Fibroblast of villous mesenchyme (primary cell): ENCODE data around the gene DPM1. TPM values are rescaled to one million over a fixed set of nuclear protein-coding genes. Genes with fewer than 3 reads are reported as not detected.

Experiments used
- DNase-seq: peaks from one replicate; pipeline ENCODE4 v3.0.0-alpha.2; 2010; ENCODE audit warnings: low read depth
- H3K4me3 ChIP-seq: 2 replicates; pipeline ENCODE4 v1.5.1; 2011; ENCODE audit warnings: low read depth, mild to moderate bottlenecking, low read length
- total RNA-seq: library from RNA; depleted of rRNA; stranded (reverse); fragments of >200 nt; gene quantifications from 2 replicates; pipeline ENCODE4 v1.2.3, GENCODE V29; 2012
- TF ChIP-seq, protein P1 (sequence below): IDR thresholded peaks from 2 replicates; pipeline ENCODE4 v1.5.1; 2012; ENCODE audit warnings: low read depth, mild to moderate bottlenecking, low read length; ENCODE audit not compliant: insufficient read depth

DPM1 gene
- total RNA-seq, 1 donor: 62.6 TPM

DNA sequence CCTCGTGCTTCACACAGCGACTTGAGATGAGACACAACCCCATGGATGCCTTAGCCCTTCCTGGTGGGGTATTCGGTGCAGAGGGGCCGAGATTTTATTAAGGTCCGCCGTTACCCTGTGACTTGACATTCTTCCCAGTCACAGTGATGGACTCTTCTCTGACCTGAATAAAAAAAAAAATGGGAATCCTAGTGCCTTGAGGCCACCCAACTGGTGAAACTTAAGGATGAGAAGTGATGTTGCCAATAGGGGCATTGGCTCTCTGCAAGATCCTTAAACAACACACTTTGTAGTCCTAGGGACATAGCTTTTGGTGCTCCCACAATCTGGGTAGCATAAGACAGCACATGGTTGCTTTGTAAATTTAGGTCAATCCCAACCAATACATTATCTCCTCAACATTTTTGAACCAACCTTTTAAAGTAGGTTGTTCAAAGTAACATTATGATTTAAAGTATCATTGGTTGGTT is 26.3 kb downstream of the DPM1 start:
- TF ChIP-seq, protein P1, sequence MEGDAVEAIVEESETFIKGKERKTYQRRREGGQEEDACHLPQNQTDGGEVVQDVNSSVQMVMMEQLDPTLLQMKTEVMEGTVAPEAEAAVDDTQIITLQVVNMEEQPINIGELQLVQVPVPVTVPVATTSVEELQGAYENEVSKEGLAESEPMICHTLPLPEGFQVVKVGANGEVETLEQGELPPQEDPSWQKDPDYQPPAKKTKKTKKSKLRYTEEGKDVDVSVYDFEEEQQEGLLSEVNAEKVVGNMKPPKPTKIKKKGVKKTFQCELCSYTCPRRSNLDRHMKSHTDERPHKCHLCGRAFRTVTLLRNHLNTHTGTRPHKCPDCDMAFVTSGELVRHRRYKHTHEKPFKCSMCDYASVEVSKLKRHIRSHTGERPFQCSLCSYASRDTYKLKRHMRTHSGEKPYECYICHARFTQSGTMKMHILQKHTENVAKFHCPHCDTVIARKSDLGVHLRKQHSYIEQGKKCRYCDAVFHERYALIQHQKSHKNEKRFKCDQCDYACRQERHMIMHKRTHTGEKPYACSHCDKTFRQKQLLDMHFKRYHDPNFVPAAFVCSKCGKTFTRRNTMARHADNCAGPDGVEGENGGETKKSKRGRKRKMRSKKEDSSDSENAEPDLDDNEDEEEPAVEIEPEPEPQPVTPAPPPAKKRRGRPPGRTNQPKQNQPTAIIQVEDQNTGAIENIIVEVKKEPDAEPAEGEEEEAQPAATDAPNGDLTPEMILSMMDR: no peak
- peak overlapping the region; percentile 91 for H3K4me3 ChIP-seq
- DNase-seq: no peak

DNA sequence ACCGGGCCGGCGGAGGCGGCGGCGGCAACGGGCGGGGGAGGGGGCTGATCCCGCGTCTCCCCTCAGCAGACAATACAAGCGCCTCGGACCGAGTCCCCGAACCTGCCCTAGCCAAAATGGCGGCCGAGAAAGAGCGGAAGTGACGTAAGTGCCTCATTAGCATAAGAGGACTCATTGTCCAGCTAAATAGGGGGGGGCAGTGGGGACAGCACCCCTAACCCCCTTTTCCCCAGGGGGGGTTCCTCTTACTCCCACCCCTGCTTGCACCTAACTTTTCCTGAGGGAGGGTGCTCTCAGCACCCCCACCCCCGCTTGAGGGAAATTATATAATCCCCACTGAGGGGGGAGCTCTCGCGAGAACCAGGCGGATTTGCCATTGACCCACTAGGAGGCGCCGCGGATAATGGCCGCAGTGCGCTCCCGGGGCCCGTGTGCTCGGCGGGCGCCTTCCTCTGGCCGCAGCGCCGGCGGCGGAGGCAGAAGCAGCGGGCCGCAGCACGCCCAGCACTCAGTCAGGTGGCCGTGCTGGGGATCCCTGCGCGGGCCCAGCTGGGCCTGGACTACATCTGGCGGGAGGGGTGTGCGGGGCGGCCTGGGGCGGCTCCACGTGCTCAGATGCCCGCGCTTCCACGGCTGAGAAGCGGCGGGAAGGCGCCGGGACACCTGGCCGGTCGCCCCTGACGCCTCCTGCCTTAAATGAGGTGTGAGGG is 26.9 kb downstream of the DPM1 start, which contains the start of gene ADNP:
Gene ADNP, minus strand, starts transcription at position 132 of the 710 bp plus-strand sequence. CDS start 27,441 bp downstream, outside the sequence.
- TF ChIP-seq, protein P1: peak; percentile 56
- peak; percentile 96 for DNase-seq
- peak within 1 kb of the TSS; percentile 91 for H3K4me3 ChIP-seq

DNA sequence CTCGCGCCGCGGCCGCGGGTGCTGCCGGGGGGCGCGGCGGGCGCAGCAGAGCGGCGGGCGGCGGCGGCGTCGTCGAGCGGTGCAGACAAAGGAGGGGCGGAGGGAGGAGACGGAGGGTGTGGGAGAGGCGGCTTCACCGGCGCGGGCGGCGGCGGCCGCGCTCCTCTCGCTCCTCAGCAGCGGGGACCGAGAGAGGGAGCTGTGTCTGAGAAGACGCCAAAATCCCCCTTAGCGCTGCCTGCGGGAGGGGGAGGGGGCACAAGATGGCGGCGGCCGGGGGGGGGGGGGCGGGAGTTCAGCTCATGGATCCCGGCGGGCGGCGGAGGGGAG is 27.4 kb downstream of the DPM1 start:
- no peak for DNase-seq
- peak overlapping the region; percentile 91 for H3K4me3 ChIP-seq
- TF ChIP-seq, protein P1: no peak

DNA sequence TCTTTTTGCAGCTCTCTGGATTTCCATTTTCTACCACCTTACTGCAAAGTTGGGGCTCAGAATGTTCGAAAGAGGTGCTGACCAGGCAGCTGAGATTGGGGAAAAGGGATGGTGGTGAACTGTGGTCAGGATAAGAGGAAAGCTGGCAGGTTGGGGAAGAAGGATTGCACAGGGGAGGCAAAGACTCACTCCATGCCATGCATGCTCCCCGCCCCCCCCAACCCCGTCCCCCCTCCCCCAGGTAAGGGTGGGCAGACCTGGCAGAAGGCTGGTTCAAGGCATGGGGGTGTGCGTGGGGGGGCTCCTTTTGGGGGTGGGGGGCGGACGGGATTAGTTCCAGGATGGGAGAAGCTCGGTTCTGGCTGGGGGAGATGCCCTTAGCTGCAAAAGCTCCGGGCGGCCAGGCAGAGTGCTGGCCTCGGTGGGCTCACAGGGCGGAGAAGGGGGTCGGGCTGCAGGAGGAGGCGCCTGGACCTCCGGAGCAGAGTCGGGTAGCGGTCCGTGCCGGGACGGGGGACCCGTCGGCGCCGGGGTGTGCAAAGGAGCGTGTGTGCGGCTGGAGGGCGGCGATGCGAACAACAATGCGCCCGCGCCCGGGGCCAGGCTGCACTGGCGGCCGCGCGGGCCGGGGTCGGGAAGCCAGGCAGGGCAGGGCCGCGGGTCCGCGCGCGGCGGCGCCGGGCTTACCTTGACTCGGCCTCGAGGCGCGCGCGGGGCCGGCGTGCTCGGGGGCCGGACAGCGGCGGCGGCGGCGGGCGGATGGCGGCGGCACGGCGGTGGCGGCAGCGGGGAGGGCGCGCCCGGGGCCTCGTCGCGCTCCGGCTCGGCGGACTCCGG is 28.0 kb downstream of the DPM1 start:
- H3K4me3 ChIP-seq: peak overlapping the region; percentile 91
- TF ChIP-seq, protein P1: no peak
- no peak for DNase-seq

DNA sequence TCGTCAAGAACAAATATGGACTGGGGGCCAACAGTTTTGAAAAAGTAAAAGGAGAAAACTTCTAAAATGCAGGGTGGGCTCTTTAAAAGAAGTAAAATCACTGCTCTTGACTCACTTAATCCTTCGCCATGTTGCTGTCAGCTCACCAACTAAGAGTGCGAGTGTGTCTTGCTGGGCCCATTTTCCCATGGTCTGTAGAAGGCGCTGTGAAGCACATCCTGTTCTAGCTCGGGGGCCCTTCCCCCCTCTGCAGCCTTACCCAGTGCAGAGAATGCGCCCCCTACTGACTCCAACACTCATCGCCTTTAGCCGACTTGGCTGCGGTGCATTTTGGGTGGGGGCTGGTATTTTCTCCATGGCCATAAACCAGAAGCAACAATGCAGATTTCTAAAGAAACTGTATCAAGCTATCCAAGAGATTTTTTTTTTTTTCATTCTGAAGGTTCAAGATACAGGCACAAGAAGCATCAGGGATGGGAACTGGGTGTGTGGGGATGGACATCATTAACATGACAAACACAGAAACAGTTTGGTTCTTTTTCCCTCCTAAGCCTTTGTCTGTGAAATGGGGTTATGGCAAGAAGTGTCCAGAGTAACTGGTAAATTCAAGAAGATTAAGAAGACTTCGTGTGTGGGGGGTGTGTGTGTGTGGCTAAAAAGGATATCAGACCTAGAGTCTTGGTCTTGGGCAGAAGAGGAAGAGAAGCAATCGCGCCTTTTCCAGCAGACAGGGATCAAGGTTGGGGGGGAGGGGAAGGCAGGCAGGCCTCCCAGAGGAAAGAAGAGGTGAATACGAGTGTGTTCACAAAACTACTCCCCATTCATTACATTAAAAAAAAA is 28.8 kb downstream of the DPM1 start:
- peak overlapping the region; percentile 91 for H3K4me3 ChIP-seq

DNA sequence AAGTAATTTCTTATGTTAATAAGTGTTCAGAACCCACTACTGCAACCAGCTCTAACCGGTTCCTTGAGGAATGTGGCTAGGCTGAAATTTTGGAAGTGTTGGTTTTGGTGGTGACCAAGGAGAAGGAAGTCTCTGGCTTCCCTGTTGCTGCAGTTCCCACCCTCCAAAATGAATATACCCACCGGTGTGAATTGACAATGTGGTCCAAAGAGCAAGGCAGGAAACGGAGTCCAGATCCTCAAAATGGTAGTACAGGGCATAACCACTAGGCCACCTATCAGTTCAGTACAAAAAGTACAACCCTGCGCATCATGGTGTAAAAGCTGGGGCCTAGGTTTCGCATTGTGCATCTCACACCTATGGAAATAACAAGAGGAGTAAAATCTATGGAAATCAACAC is 29.9 kb downstream of the DPM1 start:
- no peak for DNase-seq
- TF ChIP-seq, protein P1: peak; percentile 4
- peak overlapping the region; percentile 91 for H3K4me3 ChIP-seq

More for the DNA sequence above, 28.8 kb downstream of the DPM1 start:
- TF ChIP-seq, protein P1: peak; percentile 99
- peak; percentile 97 for DNase-seq
